WERI-Rb-1 (cell line): ENCODE results near the gene SDR42E2.

Source experiments
- DNase-seq: peaks from one replicate; pipeline ENCODE4 v3.0.0-alpha.2; 2020
- H3K27ac ChIP-seq: fragments of 250-450 bp; sonication (Bioruptor Pico); 2 replicates; pipeline ENCODE4 v1.5.1; 2020; ENCODE audit warnings: mild to moderate bottlenecking, moderate library complexity
- H3K27me3 ChIP-seq: fragments of 250-450 bp; sonication (Bioruptor Pico); 2 replicates; pipeline ENCODE4 v1.5.1; 2021; ENCODE audit warnings: mild to moderate bottlenecking, low read depth, moderate library complexity; ENCODE audit not compliant: insufficient read depth, severe bottlenecking
- H3K36me3 ChIP-seq: fragments of 250-450 bp; sonication (Bioruptor Pico); 2 replicates; pipeline ENCODE4 v1.5.1; 2020; ENCODE audit warnings: mild to moderate bottlenecking, moderate library complexity
- H3K4me3 ChIP-seq: 2 replicates; pipeline ENCODE4 v1.5.1; 2011; ENCODE audit warnings: low read depth, mild to moderate bottlenecking, control low read depth, low read length
- H3K9me3 ChIP-seq: fragments of 250-450 bp; sonication (Bioruptor Pico); 2 replicates; pipeline ENCODE4 v1.5.1; 2021; ENCODE audit warnings: mild to moderate bottlenecking, moderate library complexity; ENCODE audit not compliant: severe bottlenecking
- TF ChIP-seq, protein P1 (sequence below): IDR thresholded peaks from 2 replicates; pipeline ENCODE4 v1.5.1; 2011; ENCODE audit warnings: low read depth, mild to moderate bottlenecking, control low read depth, inconsistent platforms, low read length

SDR42E2 gene

DNA sequence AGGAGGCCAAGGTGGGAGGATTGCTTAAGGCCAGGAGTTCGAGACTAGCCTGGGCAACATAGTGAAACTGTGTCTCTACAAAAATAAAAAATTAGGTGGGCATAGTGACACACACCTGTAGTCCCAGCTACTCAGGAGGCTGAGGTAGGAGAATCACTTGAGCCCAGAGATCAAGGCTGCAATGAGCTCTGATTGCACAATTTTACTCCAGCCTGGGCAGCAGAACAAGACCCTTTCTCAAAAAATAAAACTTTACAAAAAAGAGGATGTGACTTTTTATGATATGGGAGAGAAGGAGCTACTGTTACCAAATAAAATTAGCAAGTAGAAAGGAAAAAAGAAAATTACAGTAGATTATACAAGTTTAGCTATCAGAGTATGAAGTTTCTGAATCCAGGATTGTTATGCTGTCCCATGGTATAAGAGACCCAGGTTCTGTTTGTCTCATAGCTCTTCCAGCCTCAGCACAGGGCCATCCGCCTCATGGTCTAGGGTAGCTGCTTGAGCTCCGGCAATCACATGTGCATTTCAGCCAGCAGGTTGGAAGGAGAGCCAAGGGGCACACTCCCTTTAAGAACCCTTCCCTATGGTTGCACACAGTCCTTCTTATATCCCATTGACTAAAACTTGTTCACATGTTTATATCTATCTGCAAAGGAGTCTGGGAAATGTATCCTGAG is 57.2 kb downstream of the SDR42E2 start:
- peaks cover 3% of the 10 kb centered on the region for H3K9me3 ChIP-seq
- no peak for DNase-seq
- no peak overlapping the region for H3K4me3 ChIP-seq
- TF ChIP-seq, protein P1, sequence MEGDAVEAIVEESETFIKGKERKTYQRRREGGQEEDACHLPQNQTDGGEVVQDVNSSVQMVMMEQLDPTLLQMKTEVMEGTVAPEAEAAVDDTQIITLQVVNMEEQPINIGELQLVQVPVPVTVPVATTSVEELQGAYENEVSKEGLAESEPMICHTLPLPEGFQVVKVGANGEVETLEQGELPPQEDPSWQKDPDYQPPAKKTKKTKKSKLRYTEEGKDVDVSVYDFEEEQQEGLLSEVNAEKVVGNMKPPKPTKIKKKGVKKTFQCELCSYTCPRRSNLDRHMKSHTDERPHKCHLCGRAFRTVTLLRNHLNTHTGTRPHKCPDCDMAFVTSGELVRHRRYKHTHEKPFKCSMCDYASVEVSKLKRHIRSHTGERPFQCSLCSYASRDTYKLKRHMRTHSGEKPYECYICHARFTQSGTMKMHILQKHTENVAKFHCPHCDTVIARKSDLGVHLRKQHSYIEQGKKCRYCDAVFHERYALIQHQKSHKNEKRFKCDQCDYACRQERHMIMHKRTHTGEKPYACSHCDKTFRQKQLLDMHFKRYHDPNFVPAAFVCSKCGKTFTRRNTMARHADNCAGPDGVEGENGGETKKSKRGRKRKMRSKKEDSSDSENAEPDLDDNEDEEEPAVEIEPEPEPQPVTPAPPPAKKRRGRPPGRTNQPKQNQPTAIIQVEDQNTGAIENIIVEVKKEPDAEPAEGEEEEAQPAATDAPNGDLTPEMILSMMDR: no peak
- H3K27me3 ChIP-seq: no peaks in the 10 kb centered on the region
- H3K36me3 ChIP-seq: peaks cover 78% of the 10 kb centered on the region
- H3K27ac ChIP-seq: no peak overlapping the region

DNA sequence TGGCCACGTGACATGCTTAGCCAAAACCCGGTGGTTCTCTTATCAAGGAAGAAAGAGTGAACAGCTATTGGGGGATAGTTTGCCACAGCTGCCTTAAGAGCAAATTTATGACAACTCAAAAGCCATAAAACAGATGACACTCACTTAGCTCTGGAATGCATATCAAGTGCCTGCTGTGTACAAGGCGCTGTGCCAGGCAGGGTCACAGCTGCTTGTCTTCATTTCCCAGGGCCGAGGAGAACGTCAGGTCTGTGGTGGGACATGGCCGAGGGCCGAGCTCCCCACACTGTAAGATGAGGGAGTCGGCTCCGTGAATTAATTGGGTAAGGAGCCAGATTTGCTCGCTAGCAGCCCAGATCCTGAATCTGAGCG is 57.7 kb downstream of the SDR42E2 start:
- peaks cover 3% of the 10 kb centered on the region for H3K9me3 ChIP-seq
- H3K4me3 ChIP-seq: no peak overlapping the region
- TF ChIP-seq, protein P1: no peak
- H3K27me3 ChIP-seq: no peaks in the 10 kb centered on the region
- DNase-seq: no peak
- peaks cover 76% of the 10 kb centered on the region for H3K36me3 ChIP-seq
- H3K27ac ChIP-seq: no peak overlapping the region

DNA sequence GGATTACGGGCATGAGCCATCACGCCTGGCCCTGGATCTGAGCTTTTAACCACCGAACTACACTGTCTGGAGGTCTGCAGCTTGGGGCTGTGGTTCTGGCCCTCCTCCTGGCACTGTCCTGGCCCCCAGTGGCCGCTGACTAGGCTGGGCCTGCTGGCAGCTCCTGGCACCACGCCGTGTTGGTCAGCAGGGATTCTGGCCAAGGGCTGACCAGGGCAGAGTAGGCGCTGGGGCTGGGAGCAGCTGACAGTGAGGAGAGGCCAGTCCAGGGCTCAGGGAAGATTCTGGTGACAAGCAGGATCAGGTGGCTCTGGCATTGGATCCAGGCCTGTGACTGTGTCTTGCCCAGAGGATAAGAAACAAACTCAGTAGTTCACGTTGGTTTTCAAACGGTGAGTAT is 58.4 kb downstream of the SDR42E2 start:
- Histone ChIP-seq H3K27me3 (no peaks in the 10 kb centered on the region), H3K36me3 (peaks cover 76% of the 10 kb centered on the region), H3K9me3 (peaks cover under 1% of the 10 kb centered on the region), H3K27ac (no peak overlapping the region), H3K4me3 (no peak overlapping the region)
- DNase-seq: no peak
- TF ChIP-seq, protein P1: no peak

DNA sequence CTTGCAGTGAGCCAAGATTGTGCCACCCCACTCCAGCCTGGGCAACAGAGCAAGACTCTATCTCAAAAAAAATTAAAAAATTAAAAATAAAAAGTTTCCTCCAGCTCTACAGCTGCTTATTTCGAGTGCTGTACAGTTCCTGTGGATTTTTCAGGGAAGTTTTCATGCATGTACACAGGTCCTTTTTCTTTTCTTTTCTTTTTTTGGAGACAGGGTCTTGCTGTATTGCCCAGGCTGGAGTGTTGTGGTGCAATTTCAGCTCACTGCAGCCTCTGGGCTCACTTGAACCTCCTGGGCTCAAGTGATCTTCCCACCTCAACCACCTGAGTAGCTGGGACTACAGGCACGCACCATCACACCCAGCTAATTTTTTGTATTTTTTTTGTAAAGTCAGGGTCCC is 59.7 kb downstream of the SDR42E2 start:
- TF ChIP-seq, protein P1: no peak
- Histone ChIP-seq H3K27ac (no peak overlapping the region), H3K27me3 (no peaks in the 10 kb centered on the region), H3K36me3 (peaks cover 74% of the 10 kb centered on the region), H3K9me3 (no peaks in the 10 kb centered on the region), H3K4me3 (no peak overlapping the region)
- DNase-seq: no peak

DNA sequence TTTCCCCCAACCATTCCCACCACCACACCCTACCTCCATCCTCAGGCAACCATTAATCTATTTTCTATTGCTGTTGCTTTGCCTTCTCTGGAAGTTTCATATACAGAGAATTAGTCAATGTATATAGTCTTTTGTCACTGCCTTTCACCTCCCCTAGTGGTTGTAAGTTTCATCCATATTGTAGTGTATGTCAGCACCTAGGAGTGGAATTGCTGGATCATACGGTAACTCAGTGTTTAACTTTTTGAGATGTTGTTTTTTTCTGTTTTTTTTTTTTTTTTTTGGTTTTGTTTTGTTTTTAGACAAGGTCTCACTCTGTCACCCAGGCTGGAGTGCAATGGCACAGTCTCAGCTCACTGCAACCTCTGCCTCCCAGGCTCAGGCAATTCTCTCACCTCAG is 60.7 kb downstream of the SDR42E2 start:
- no peak overlapping the region for H3K4me3 ChIP-seq
- no peak for DNase-seq
- peaks cover 75% of the 10 kb centered on the region for H3K36me3 ChIP-seq
- TF ChIP-seq, protein P1: no peak
- no peaks in the 10 kb centered on the region for H3K9me3 ChIP-seq
- H3K27me3 ChIP-seq: no peaks in the 10 kb centered on the region
- no peak overlapping the region for H3K27ac ChIP-seq

DNA sequence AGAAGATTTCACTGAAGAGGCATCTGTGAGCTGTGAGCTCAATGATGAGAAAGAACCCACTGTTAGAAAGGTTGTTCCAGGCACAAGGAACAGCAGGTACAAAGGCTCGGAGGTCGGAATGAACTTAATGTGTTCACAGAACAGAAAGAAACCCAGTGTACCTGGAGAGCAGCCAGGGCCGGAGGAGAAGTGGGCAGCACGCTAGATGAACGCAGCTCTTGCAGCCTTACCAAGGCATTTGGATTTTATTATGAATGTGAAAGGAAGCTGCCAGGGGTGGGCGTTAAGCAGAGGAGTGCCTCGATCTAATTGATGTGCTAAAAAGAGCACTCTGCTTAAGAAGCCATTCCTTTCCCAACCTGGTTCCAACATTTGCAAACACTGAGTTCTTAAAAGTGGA is 62.8 kb downstream of the SDR42E2 start:
- Histone ChIP-seq H3K9me3 (no peaks in the 10 kb centered on the region), H3K27ac (no peak overlapping the region), H3K36me3 (peaks cover 75% of the 10 kb centered on the region), H3K4me3 (no peak overlapping the region), H3K27me3 (no peaks in the 10 kb centered on the region)
- DNase-seq: no peak
- TF ChIP-seq, protein P1: no peak
